AG09309 (cell line): ENCODE data around the gene FKBP14.
A peak's percentile ranks its signal among the peaks of the same experiment; 100 is the strongest.

Experiments
- DNase-seq: peaks from one replicate; pipeline ENCODE4 v3.0.0-alpha.2; 2010; ENCODE audit warnings: low read depth
- H3K4me3 ChIP-seq: 2 replicates; pipeline ENCODE4 v1.5.1; 2011; ENCODE audit warnings: mild to moderate bottlenecking, low read depth, low read length, moderate library complexity; ENCODE audit not compliant: control insufficient read depth
- TF ChIP-seq, protein P1 (sequence below): IDR thresholded peaks from 2 replicates; pipeline ENCODE4 v1.5.1; 2011; ENCODE audit warnings: mild to moderate bottlenecking, low read depth, low read length, inconsistent platforms; ENCODE audit not compliant: insufficient read depth, control insufficient read depth; ENCODE audit errors: missing control alignments

Gene FKBP14, protein sequence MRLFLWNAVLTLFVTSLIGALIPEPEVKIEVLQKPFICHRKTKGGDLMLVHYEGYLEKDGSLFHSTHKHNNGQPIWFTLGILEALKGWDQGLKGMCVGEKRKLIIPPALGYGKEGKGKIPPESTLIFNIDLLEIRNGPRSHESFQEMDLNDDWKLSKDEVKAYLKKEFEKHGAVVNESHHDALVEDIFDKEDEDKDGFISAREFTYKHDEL

DNA sequence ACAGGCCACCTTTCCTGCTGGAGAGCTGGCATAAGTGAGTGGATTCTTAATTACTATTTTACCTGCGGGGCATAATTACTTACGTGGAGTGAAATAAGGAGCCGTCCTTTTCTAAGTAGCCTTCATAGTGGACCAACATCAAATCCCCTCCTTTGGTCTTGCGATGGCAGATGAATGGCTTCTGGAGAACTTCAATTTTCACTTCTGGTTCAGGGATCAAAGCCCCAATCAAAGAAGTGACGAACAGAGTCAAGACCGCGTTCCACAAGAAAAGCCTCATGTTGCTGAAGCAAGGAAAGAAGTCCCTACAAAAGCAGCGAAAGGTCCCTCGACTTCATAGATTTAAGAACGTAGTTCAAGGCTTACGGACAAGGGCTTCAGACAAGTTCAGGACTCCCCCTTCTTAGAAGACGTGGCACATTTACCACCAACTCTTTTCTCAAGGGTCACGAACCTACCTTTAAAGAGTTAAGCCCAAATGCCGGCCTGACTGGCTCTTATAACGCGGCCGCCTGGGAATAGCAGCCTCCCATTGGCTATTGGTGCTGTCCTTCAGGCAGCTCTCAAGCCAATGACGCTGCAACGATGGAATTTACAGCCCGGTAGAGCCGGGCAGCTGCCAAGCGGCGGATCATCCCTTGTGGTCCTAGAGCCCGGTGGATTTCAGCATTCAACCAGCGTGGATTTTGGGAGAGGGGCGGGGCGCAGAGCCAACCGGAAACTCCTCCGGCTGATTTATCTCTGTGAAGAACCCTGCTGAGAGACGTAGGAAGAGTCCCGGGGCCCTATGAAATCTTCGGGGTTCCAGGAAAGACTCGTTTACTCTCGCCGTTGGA is at the start of gene FKBP14:
TSS of gene FKBP14 (minus strand) at position 474 of the 836 bp plus-strand sequence. CDS start at position 280, 194 bp downstream.
- peak within 1 kb of the TSS; percentile 51 for H3K4me3 ChIP-seq
- TF ChIP-seq, protein P1, sequence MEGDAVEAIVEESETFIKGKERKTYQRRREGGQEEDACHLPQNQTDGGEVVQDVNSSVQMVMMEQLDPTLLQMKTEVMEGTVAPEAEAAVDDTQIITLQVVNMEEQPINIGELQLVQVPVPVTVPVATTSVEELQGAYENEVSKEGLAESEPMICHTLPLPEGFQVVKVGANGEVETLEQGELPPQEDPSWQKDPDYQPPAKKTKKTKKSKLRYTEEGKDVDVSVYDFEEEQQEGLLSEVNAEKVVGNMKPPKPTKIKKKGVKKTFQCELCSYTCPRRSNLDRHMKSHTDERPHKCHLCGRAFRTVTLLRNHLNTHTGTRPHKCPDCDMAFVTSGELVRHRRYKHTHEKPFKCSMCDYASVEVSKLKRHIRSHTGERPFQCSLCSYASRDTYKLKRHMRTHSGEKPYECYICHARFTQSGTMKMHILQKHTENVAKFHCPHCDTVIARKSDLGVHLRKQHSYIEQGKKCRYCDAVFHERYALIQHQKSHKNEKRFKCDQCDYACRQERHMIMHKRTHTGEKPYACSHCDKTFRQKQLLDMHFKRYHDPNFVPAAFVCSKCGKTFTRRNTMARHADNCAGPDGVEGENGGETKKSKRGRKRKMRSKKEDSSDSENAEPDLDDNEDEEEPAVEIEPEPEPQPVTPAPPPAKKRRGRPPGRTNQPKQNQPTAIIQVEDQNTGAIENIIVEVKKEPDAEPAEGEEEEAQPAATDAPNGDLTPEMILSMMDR, result no peak
- DNase-seq, result peak; percentile 99

DNA sequence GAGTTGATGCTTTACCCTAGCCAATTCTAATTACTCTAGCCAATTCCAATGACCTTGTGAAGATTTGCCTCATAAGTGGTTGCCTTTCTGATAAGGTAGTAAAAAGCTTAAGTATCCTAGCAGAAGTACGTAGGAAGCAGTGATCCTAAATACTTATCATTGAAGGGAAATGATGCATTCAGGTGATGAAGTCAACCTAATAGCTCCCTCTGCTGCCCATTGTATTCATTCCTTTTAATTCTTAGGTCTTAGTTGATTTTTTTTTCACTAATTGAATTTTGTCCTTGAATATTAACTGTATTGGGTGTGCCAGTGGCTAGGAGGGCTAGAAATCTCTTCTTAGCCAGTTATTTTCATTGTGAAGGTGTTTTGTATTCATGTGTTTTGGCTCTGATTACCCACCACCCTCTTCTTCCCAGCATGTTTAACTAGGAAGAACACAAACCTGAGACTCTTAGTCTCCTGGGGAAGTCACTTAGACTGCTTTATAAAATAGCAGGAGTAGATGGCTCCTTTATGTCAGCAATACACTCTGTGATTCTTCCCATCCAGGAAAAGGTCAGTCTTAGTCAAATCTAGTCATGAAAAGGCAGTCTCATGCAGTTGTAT is 48.0 kb upstream of the FKBP14 start:
- TF ChIP-seq, protein P1, result peak; percentile 43
- no peak overlapping the region for H3K4me3 ChIP-seq
- no peak for DNase-seq

DNA sequence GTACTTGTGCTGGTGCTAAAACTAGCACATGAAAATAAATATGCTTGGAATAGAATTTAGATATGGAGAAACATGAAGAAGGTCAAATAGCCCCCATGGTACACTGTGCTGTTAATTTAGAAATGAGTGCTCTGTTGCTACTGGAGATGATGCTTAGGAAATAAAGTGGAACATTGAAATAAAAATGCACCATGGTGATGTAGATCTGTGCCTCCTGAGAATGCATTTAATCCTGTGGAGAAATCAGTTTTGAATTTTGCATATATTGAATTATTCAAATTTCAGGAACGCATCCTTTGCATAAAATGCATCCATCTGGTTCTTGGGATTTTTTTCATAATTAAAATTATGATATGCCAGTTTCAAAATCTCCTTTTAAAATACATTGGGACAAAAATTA is 46.2 kb upstream of the FKBP14 start:
- TF ChIP-seq, protein P1, result no peak

DNA sequence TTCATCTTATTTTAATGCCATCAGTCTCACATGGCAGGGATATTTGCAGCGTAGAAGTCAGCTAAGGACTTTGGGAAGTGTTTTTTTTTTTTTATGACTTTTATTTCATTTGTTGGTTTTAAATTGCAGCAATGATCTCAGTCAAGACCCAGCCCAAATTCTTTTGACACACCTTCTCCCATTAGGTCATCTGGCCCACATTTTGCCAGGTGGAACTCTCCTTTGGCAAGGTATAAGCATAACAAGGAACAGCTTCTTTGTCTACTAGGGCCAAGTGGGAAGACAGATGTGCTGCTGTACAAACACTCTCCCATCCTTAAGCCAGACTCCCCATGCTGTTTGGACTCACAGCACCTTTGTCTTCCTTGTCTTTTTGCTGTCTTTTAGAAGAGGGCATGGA is 43.5 kb upstream of the FKBP14 start:
- TF ChIP-seq, protein P1, result no peak
- no peak overlapping the region for H3K4me3 ChIP-seq
- DNase-seq, result no peak

More for the DNA sequence above, 46.2 kb upstream of the FKBP14 start:
- H3K4me3 ChIP-seq, result no peak overlapping the region
- no peak for DNase-seq

DNA sequence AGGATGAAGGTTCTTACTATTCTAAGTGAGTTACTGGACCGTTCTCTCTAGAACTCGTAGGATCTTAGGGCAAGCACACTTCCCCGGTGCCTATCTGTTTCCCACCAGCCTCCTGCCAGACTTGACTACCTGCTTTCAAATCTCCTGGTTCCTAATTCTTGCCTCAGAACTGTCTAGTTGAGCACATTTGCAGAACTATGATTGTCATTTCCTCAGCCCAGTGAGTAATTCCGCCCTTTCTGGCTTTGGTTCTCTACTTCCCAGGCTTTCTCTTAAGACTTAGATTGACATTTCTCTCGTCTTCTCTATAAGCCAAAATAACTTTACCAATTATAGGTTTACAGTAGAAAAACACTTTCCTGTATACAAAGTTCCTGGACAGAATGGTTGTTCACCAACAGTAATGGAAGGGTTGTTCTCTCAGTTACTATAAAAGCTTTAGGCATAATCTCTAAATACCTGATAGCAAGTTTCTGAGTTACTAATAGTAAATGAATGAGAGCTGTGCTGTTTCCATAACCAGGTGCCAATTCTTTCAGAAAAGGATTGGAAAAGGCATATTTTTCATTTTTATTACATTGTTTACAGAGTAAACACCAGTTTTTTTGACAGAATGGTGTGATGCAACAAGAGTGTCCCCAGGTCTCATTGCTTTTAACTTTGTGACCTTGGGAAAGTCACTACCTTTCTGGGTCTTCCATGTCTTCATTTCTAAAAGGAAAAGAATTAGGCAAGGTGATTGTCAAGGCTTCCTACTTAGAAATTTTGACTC is 42.8 kb upstream of the FKBP14 start:
- no peak for DNase-seq
- TF ChIP-seq, protein P1, result no peak
- H3K4me3 ChIP-seq, result no peak overlapping the region

DNA sequence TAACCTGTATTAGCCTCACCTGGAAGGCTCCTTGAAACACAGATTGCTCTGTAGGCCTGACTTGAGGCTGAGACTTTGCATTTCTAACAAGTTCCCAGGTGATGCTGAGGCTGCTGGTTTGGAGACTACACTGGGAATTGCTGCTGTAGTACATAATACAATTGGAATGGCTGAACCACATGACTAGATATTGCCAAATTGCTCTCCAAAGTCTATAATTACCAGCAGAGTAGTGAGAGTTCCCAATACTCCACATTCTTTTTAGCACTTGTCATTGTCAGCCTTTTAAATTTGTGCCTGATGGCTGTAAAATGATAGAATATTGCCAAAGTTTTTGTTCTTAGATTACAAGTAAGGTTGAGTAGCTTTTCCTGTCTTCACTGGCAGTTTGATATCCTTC is 41.6 kb upstream of the FKBP14 start:
- no peak overlapping the region for H3K4me3 ChIP-seq
- peak; percentile 81 for DNase-seq
- TF ChIP-seq, protein P1, result no peak
